KMS-11 (cell line): ENCODE measurements around the gene FAM180A.

ENCODE experiments used
- H2AFZ ChIP-seq: fragments of 200-600 bp; sonication (generic); 2 replicates; pipeline ENCODE4 v1.6.1; 2016; ENCODE audit warnings: antibody characterized with exemption, mixed run types, low read depth
- H3K27ac ChIP-seq: fragments of 200-600 bp; sonication (generic); 2 replicates; pipeline ENCODE4 v1.6.1; 2016; ENCODE audit warnings: mild to moderate bottlenecking, mixed run types
- H3K27me3 ChIP-seq: fragments of 200-600 bp; sonication (generic); 2 replicates; pipeline ENCODE4 v1.6.1; 2017; ENCODE audit warnings: mild to moderate bottlenecking, low read depth, mixed run types, moderate library complexity; ENCODE audit not compliant: insufficient read depth
- H3K36me3 ChIP-seq: fragments of 200-600 bp; sonication (generic); 2 replicates; pipeline ENCODE4 v1.6.1; 2017; ENCODE audit warnings: mild to moderate bottlenecking, mixed run types; ENCODE audit not compliant: insufficient read depth
- H3K4me1 ChIP-seq: fragments of 200-600 bp; sonication (generic); 2 replicates; pipeline ENCODE4 v1.6.1; 2016; ENCODE audit warnings: mild to moderate bottlenecking, low read depth, mixed run types; ENCODE audit not compliant: poor library complexity, severe bottlenecking
- H3K4me2 ChIP-seq: fragments of 200-600 bp; sonication (generic); 2 replicates; pipeline ENCODE4 v1.7.0; 2016; ENCODE audit warnings: mild to moderate bottlenecking, mixed run types
- H3K4me3 ChIP-seq: fragments of 200-600 bp; sonication (generic); IDR thresholded peaks from 2 replicates; pipeline ENCODE4 v1.6.1; 2017; ENCODE audit warnings: low read depth, low read length, mixed read lengths; ENCODE audit not compliant: insufficient read depth
- H3K79me2 ChIP-seq: fragments of 200-600 bp; sonication (generic); 2 replicates; pipeline ENCODE4 v1.6.1; 2016; ENCODE audit warnings: low read depth, mixed run types; ENCODE audit not compliant: insufficient read depth
- H3K9ac ChIP-seq: fragments of 200-600 bp; sonication (generic); 2 replicates; pipeline ENCODE4 v1.6.1; 2016; ENCODE audit warnings: mild to moderate bottlenecking, mixed run types
- H4K20me1 ChIP-seq: fragments of 200-600 bp; sonication (generic); 2 replicates; pipeline ENCODE4 v1.6.1; 2016; ENCODE audit warnings: mild to moderate bottlenecking, mixed run types; ENCODE audit not compliant: insufficient read depth
- CTCF ChIP-seq: fragments of 200-600 bp; sonication (generic); conservative IDR thresholded peaks from 2 replicates; pipeline ENCODE4 v1.6.1; 2017; ENCODE audit warnings: low read depth, mild to moderate bottlenecking, antibody characterized with exemption, low read length, moderate library complexity, mixed read lengths

The FAM180A gene

GRCh38 chr7:135789956-135790355, 41.3 kb upstream of the FAM180A start:
- Histone ChIP-seq H2AFZ (no peak overlapping the region), H4K20me1 (no peaks in the 10 kb centered on the region), H3K4me3 (no peak overlapping the region), H3K9ac (no peak overlapping the region), H3K4me1 (no peaks in the 10 kb centered on the region), H3K4me2 (no peak overlapping the region), H3K27me3 (no peaks in the 10 kb centered on the region), H3K27ac (no peak overlapping the region), H3K79me2 (no peaks in the 10 kb centered on the region), H3K36me3 (no peaks in the 10 kb centered on the region)
- no peak for TF ChIP-seq CTCF

GRCh38 chr7:135789431-135789830, 40.8 kb upstream of the FAM180A start:
- no peak overlapping the region for H2AFZ ChIP-seq
- H3K27me3 ChIP-seq, result no peaks in the 10 kb centered on the region
- H3K4me2 ChIP-seq, result no peak overlapping the region
- no peaks in the 10 kb centered on the region for H3K79me2 ChIP-seq
- H4K20me1 ChIP-seq, result no peaks in the 10 kb centered on the region
- no peak overlapping the region for H3K9ac ChIP-seq
- TF ChIP-seq CTCF, result no peak
- no peaks in the 10 kb centered on the region for H3K36me3 ChIP-seq
- no peaks in the 10 kb centered on the region for H3K4me1 ChIP-seq
- no peak overlapping the region for H3K27ac ChIP-seq
- no peak overlapping the region for H3K4me3 ChIP-seq

GRCh38 chr7:135786911-135787310, 38.3 kb upstream of the FAM180A start:
- H4K20me1 ChIP-seq, result no peaks in the 10 kb centered on the region
- H3K27ac ChIP-seq, result no peak overlapping the region
- no peak overlapping the region for H2AFZ ChIP-seq
- H3K9ac ChIP-seq, result no peak overlapping the region
- no peak for TF ChIP-seq CTCF
- H3K4me2 ChIP-seq, result no peak overlapping the region
- H3K79me2 ChIP-seq, result no peaks in the 10 kb centered on the region
- H3K36me3 ChIP-seq, result no peaks in the 10 kb centered on the region
- no peak overlapping the region for H3K4me3 ChIP-seq
- no peaks in the 10 kb centered on the region for H3K27me3 ChIP-seq
- H3K4me1 ChIP-seq, result no peaks in the 10 kb centered on the region

GRCh38 chr7:135785065-135785464, 36.5 kb upstream of the FAM180A start:
- Histone ChIP-seq H3K4me2 (no peak overlapping the region), H3K27me3 (no peaks in the 10 kb centered on the region)
- no peak for TF ChIP-seq CTCF

GRCh38 chr7:135784013-135784412, 35.4 kb upstream of the FAM180A start:
- Histone ChIP-seq H3K27ac (no peak overlapping the region), H3K4me1 (no peaks in the 10 kb centered on the region), H4K20me1 (no peaks in the 10 kb centered on the region), H3K27me3 (no peaks in the 10 kb centered on the region), H2AFZ (no peak overlapping the region), H3K4me2 (no peak overlapping the region), H3K36me3 (no peaks in the 10 kb centered on the region), H3K4me3 (no peak overlapping the region), H3K79me2 (no peaks in the 10 kb centered on the region), H3K9ac (no peak overlapping the region)
- TF ChIP-seq CTCF, result no peak

More at GRCh38 chr7:135785065-135785464, 36.5 kb upstream of the FAM180A start:
- H3K79me2 ChIP-seq, result no peaks in the 10 kb centered on the region
- no peak overlapping the region for H3K4me3 ChIP-seq
- no peak overlapping the region for H2AFZ ChIP-seq
- no peaks in the 10 kb centered on the region for H4K20me1 ChIP-seq
- no peaks in the 10 kb centered on the region for H3K36me3 ChIP-seq
- no peak overlapping the region for H3K27ac ChIP-seq
- no peaks in the 10 kb centered on the region for H3K4me1 ChIP-seq
- no peak overlapping the region for H3K9ac ChIP-seq
